A673 (cell line): ENCODE results near the gene CALN1.

Experiments used
- CTCF ChIP-seq: fragments of 300-800, 200-600 bp; sonication (generic); conservative IDR thresholded peaks from 2 replicates; pipeline ENCODE4 v1.5.1; 2017; ENCODE audit warnings: low read depth, mild to moderate bottlenecking, antibody characterized with exemption, low read length, moderate library complexity, mixed read lengths
- EZH2 ChIP-seq: fragments of 200-600 bp; sonication (generic); IDR thresholded peaks from 2 replicates; pipeline ENCODE4 v1.6.1; 2017; ENCODE audit warnings: borderline replicate concordance, low read depth, mild to moderate bottlenecking, mixed read lengths, antibody characterized with exemption, low read length; ENCODE audit not compliant: poor library complexity, severe bottlenecking

- TF ChIP-seq CTCF, result no peak
- no peak for TF ChIP-seq EZH2
These were observed 395.6 kb downstream of the CALN1 start for GRCh38 chr7:72016574-72016973.
